Measurements from ENCODE around the gene CNTNAP4. TPM values are rescaled to one million over a fixed set of nuclear protein-coding genes. Genes with fewer than 3 reads are reported as not detected.
A peak's percentile ranks its signal among the peaks of the same experiment; 100 is the strongest.

The CNTNAP4 gene
- total and polyA plus RNA-seq, 2 of the 4 experiments (the other 2 are of a cell fraction): not detected

DNA sequence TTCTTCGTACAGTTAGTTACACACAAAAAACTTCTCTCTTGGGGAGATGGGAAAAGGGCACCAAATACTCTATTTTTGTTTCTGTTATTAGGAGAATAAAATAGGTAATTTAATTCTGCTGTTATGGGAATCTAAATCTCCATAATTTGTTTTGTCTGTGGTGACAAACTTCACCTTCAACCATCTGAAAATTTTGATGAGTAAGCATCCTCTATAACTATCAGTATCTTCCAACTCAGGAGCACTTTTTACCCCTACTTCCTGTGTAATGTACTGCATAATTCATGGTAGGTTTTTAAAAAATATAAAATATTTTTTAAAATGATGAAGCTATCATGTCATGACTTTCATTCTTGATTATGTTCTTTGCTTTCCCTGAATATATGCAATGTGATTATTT lies 33.6 kb upstream of the CNTNAP4 start:
- no peak overlapping the region for H2BK120ac ChIP-seq (ENCODE audit: low read depth, low read length)
- no peak overlapping the region for H3K9ac ChIP-seq (ENCODE audit: low read depth, low read length)
- H2AK5ac ChIP-seq (ENCODE audit: low read depth, low read length): no peak overlapping the region
- H3K14ac ChIP-seq (replicated peaks; ENCODE audit: low read depth, low read length): no peak overlapping the region
- H3K9me3 ChIP-seq (ENCODE audit: control insufficient read depth, insufficient read depth, low read length): no peaks in the 10 kb centered on the region
- in situ Hi-C loops (cut with MboI; ENCODE audit: low sequenced_read_pairs) (no loop called here), intact Hi-C loops (cut with micrococcal nuclease) (no loop called here), dilution Hi-C loops (cut with HindIII; ENCODE audit: low sequenced_read_pairs, unreplicated experiment) (no loop called here)
- no peak overlapping the region for H2BK15ac ChIP-seq (ENCODE audit: low read depth, low read length)
- no peak overlapping the region for H2BK5ac ChIP-seq (ENCODE audit: low read depth, low read length, poor library complexity, severe bottlenecking)
- no peaks in the 10 kb centered on the region for H3K79me1 ChIP-seq (ENCODE audit: low read depth in 1 of 2, low read length in 2 of 2)
- H3K4me1 ChIP-seq (ENCODE audit: control insufficient read depth, insufficient read depth, low read length): no peaks in the 10 kb centered on the region
- no CpG with 5 or more reads among the region's 1 CpG for WGBS, 2 experiments (ENCODE audit: extremely low coverage in 2 of 2, insufficient read length in 1 of 2)
- BruUV-seq (replicated peaks): no TSS peak
- no peak overlapping the region for H4K8ac ChIP-seq (ENCODE audit: low read depth in 2 of 2, low read length in 2 of 2)
- TF ChIP-seq MXI1 (IDR thresholded peaks at IDR 0.05; ENCODE audit: borderline replicate concordance, low read depth, low read length) (no peak), MAZ (IDR thresholded peaks at IDR 0.05; ENCODE audit: borderline replicate concordance, low read depth, low read length) (no peak), MAFK (IDR thresholded peaks at IDR 0.05; ENCODE audit: low read depth, low read length) (peak; percentile 84), BHLHE40 (IDR thresholded peaks at IDR 0.05; ENCODE audit: low read depth, low read length) (no peak), RFX5 (IDR thresholded peaks at IDR 0.05; ENCODE audit: low read depth, low read length) (no peak)
- TF ChIP-seq, protein P1, sequence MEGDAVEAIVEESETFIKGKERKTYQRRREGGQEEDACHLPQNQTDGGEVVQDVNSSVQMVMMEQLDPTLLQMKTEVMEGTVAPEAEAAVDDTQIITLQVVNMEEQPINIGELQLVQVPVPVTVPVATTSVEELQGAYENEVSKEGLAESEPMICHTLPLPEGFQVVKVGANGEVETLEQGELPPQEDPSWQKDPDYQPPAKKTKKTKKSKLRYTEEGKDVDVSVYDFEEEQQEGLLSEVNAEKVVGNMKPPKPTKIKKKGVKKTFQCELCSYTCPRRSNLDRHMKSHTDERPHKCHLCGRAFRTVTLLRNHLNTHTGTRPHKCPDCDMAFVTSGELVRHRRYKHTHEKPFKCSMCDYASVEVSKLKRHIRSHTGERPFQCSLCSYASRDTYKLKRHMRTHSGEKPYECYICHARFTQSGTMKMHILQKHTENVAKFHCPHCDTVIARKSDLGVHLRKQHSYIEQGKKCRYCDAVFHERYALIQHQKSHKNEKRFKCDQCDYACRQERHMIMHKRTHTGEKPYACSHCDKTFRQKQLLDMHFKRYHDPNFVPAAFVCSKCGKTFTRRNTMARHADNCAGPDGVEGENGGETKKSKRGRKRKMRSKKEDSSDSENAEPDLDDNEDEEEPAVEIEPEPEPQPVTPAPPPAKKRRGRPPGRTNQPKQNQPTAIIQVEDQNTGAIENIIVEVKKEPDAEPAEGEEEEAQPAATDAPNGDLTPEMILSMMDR (conservative IDR thresholded peaks at IDR 0.05; ENCODE audit: low read depth, low read length): no peak
- no peak overlapping the region for H3K18ac ChIP-seq (ENCODE audit: low read depth, low read length)
- H2AK9ac ChIP-seq (replicated peaks; ENCODE audit: low read depth, low read length, poor library complexity): no peak overlapping the region
- H3K36me3 ChIP-seq (ENCODE audit: control insufficient read depth, insufficient read depth, low read length): no peaks in the 10 kb centered on the region
- H2AFZ ChIP-seq (replicated peaks; ENCODE audit: low read length, poor library complexity): no peak overlapping the region
- no peak overlapping the region for H3K4me3 ChIP-seq (ENCODE audit: insufficient read depth, low read depth, low read length)
- H3K23ac ChIP-seq (ENCODE audit: low read depth, low read length): no peak overlapping the region
- ATAC-seq (ENCODE audit: low read depth) (no peak), DNase-seq (no peak)
- no peak overlapping the region for H3K27ac ChIP-seq (ENCODE audit: insufficient read depth, low read length)
- H3K56ac ChIP-seq (ENCODE audit: extremely low read depth, insufficient read depth, low read length): no peak overlapping the region
- no peak overlapping the region for H2BK20ac ChIP-seq (ENCODE audit: low read depth, low read length)
- H4K5ac ChIP-seq (ENCODE audit: low read depth, low read length): no peak overlapping the region
- H3K9me1 ChIP-seq (ENCODE audit: insufficient read depth, low read length): no peaks in the 10 kb centered on the region
- CTCF ChIA-PET: no interaction called here
- no peaks in the 10 kb centered on the region for H3K27me3 ChIP-seq (ENCODE audit: control insufficient read depth, insufficient read depth, low read length)
- H4K91ac ChIP-seq (ENCODE audit: insufficient read depth, low read depth, low read length): no peak overlapping the region
- H4K20me1 ChIP-seq (ENCODE audit: insufficient read depth, low read length): no peaks in the 10 kb centered on the region
- no peak overlapping the region for H3K4ac ChIP-seq (ENCODE audit: low read depth, low read length)
- no peak overlapping the region for H3K4me2 ChIP-seq (ENCODE audit: low read depth, low read length)
- POLR2A ChIA-PET (ENCODE audit: unreplicated experiment): no interaction called here
